ENCODE measurements around the gene C9orf72.
"Not testable (repeated sequence)": the region's sequence is repeated elsewhere in the genome, so short reads cannot be mapped to it uniquely, and the experiment has no call there.

C9orf72 gene

GRCh38 chr9:27572918-27573633 is at the start of gene C9orf72:
C9orf72 (minus strand) TSS chr9:27573481; CDS start chr9:27567120, 6,361 bp downstream.
- peak; percentile 74 for DNase-seq

- no peak for DNase-seq
Observed at GRCh38 chr9:27622693-27623340, 49.5 kb upstream of the C9orf72 start.

- DNase-seq = no peak
Observed at GRCh38 chr9:27619743-27620142, 46.5 kb upstream of the C9orf72 start.

- no peak for DNase-seq
Observed at GRCh38 chr9:27618066-27618465, 44.8 kb upstream of the C9orf72 start.

- no peak for DNase-seq
Observed at GRCh38 chr9:27614551-27614950, 41.3 kb upstream of the C9orf72 start.

GRCh38 chr9:27612036-27612435 is 38.8 kb upstream of the C9orf72 start:
- DNase-seq = not testable (repeated sequence)

GRCh38 chr9:27610622-27611021 is 37.3 kb upstream of the C9orf72 start:
- DNase-seq = no peak

- no peak for DNase-seq
Observed at GRCh38 chr9:27602954-27603353, 29.7 kb upstream of the C9orf72 start.

GRCh38 chr9:27602142-27602861 is 29.0 kb upstream of the C9orf72 start:
- DNase-seq = peak; percentile 57

- DNase-seq = no peak
Observed at GRCh38 chr9:27601396-27601795, 28.1 kb upstream of the C9orf72 start.

- DNase-seq = no peak
Observed at GRCh38 chr9:27600256-27600655, 27.0 kb upstream of the C9orf72 start.

GRCh38 chr9:27599870-27600238 is 26.6 kb upstream of the C9orf72 start:
- DNase-seq = no peak

- DNase-seq = no peak
Observed at GRCh38 chr9:27599102-27599869, 26.0 kb upstream of the C9orf72 start.

GRCh38 chr9:27595733-27596132 is 22.5 kb upstream of the C9orf72 start:
- DNase-seq = no peak

- no peak for DNase-seq
Observed at GRCh38 chr9:27591672-27592071, 18.4 kb upstream of the C9orf72 start.

- no peak for DNase-seq
Observed at GRCh38 chr9:27591093-27591492, 17.8 kb upstream of the C9orf72 start.

- no peak for DNase-seq
Observed at GRCh38 chr9:27590651-27591050, 17.4 kb upstream of the C9orf72 start.

- DNase-seq = no peak
Observed at GRCh38 chr9:27589462-27589861, 16.2 kb upstream of the C9orf72 start.

GRCh38 chr9:27586304-27586703 is 13.0 kb upstream of the C9orf72 start:
- DNase-seq = no peak

GRCh38 chr9:27584931-27585330 is 11.7 kb upstream of the C9orf72 start:
- no peak for DNase-seq

GRCh38 chr9:27582794-27583193 is 9.5 kb upstream of the C9orf72 start:
- DNase-seq = no peak

GRCh38 chr9:27581826-27582225 is 8.5 kb upstream of the C9orf72 start:
- no peak for DNase-seq
